Ishikawa (cell line): Measurements from ENCODE around the gene MEF2C.

Experiments used
- CEBPB ChIP-seq: IDR thresholded peaks from 2 replicates; pipeline ENCODE4 v1.6.1; 2012
- CREB1 ChIP-seq: IDR thresholded peaks from 2 replicates; pipeline ENCODE4 v1.6.1; 2012; ENCODE audit warnings: low read depth
- EGR1 ChIP-seq: IDR thresholded peaks from 2 replicates; pipeline ENCODE4 v1.6.1; 2012
- EP300 ChIP-seq: IDR thresholded peaks from 2 replicates; pipeline ENCODE4 v1.6.1; 2012; ENCODE audit warnings: borderline replicate concordance
- FOXM1 ChIP-seq: IDR thresholded peaks from 2 replicates; pipeline ENCODE4 v1.6.1; 2012; ENCODE audit warnings: low read depth, borderline replicate concordance
- MAX ChIP-seq: IDR thresholded peaks from 2 replicates; pipeline ENCODE4 v1.6.1; 2012
- NFIC ChIP-seq: IDR thresholded peaks from 2 replicates; pipeline ENCODE4 v1.6.1; 2012
- RAD21 ChIP-seq: IDR thresholded peaks from 2 replicates; pipeline ENCODE4 v1.6.1; 2012; ENCODE audit warnings: low read depth
- REST ChIP-seq: IDR thresholded peaks from 2 replicates; pipeline ENCODE4 v1.6.1; 2012; ENCODE audit warnings: low read depth, mild to moderate bottlenecking
- TAF1 ChIP-seq: IDR thresholded peaks from 2 replicates; pipeline ENCODE4 v1.6.1; 2012; ENCODE audit warnings: low read depth, mild to moderate bottlenecking
- TCF12 ChIP-seq: IDR thresholded peaks from 2 replicates; pipeline ENCODE4 v1.6.1; 2012; ENCODE audit warnings: low read depth
- TEAD4 ChIP-seq: IDR thresholded peaks from 2 replicates; pipeline ENCODE4 v1.6.1; 2012
- USF1 ChIP-seq: IDR thresholded peaks from 2 replicates; pipeline ENCODE4 v1.6.1; 2012
- YY1 ChIP-seq: IDR thresholded peaks from 2 replicates; pipeline ENCODE4 v1.6.1; 2012; ENCODE audit warnings: low read depth
- ZBTB7A ChIP-seq: IDR thresholded peaks from 2 replicates; pipeline ENCODE4 v1.6.1; 2012; ENCODE audit warnings: low read depth

Gene MEF2C

GRCh38 chr5:88677943-88678769 is 204.8 kb downstream of the MEF2C start:
- TF ChIP-seq NFIC, result no peak
- no peak for TF ChIP-seq TEAD4

GRCh38 chr5:88677376-88677895 is 205.5 kb downstream of the MEF2C start:
- TF ChIP-seq EGR1 (no peak), CREB1 (no peak), NFIC (no peak), REST (no peak), TEAD4 (no peak), TCF12 (no peak), CEBPB (no peak), FOXM1 (no peak), MAX (no peak), ZBTB7A (no peak), RAD21 (no peak), USF1 (no peak), EP300 (no peak), YY1 (no peak), TAF1 (no peak)

- TF ChIP-seq EGR1 (no peak), MAX (no peak), TAF1 (no peak), NFIC (no peak), TEAD4 (no peak), CEBPB (no peak), TCF12 (no peak)
These were observed 206.2 kb downstream of the MEF2C start for GRCh38 chr5:88676637-88677375.

GRCh38 chr5:88675708-88676636 is 207.0 kb downstream of the MEF2C start:
- TF ChIP-seq FOXM1 (no peak), YY1 (no peak; the same call in 1 of the 2 replicates), CEBPB (no peak), CREB1 (peak; percentile 82), EGR1 (no peak), TEAD4 (peak; percentile 32; the same call in 1 of the 2 replicates), RAD21 (no peak), USF1 (no peak), NFIC (no peak), TAF1 (peak; percentile 68), TCF12 (no peak), REST (no peak), EP300 (no peak), ZBTB7A (no peak), MAX (peak; percentile 57; the same call in 1 of the 2 replicates)
